H9 (cell line): ENCODE data around the gene CARD19. TPM values are rescaled to one million over a fixed set of nuclear protein-coding genes. Genes with fewer than 3 reads are reported as not detected.

Experiments
- DNase-seq: peaks from one replicate; pipeline ENCODE4 v3.0.0-alpha.2; 2017
- H2AFZ ChIP-seq: one replicate; pipeline ENCODE4 v1.6.1; 2013; ENCODE audit warnings: mild to moderate bottlenecking, low read length, control low read depth, moderate library complexity
- H2AK5ac ChIP-seq: 2 replicates; pipeline ENCODE4 v1.6.1; 2013; ENCODE audit warnings: low read length, control low read depth, mixed read lengths; ENCODE audit not compliant: insufficient read length
- H2BK120ac ChIP-seq: one replicate; pipeline ENCODE4 v1.6.1; 2013; ENCODE audit warnings: low read depth, mild to moderate bottlenecking, low read length, control low read depth, inconsistent platforms; ENCODE audit not compliant: poor library complexity, severe bottlenecking
- H2BK12ac ChIP-seq: 2 replicates; pipeline ENCODE4 v1.6.1; 2013; ENCODE audit warnings: low read length, control low read depth, mixed read lengths, low read depth; ENCODE audit not compliant: insufficient read length
- H2BK15ac ChIP-seq: 2 replicates; pipeline ENCODE4 v1.6.1; 2013; ENCODE audit warnings: low read depth, low read length, control low read depth
- H2BK20ac ChIP-seq: one replicate; pipeline ENCODE4 v1.6.1; 2013; ENCODE audit warnings: low read depth, mild to moderate bottlenecking, low read length, control low read depth, inconsistent platforms; ENCODE audit not compliant: poor library complexity, severe bottlenecking
- H2BK5ac ChIP-seq: 2 replicates; pipeline ENCODE4 v1.6.1; 2013; ENCODE audit warnings: low read length, control low read depth, mixed read lengths; ENCODE audit not compliant: insufficient read length
- H3K14ac ChIP-seq: 2 replicates; pipeline ENCODE4 v1.6.1; 2013; ENCODE audit warnings: low read length, control low read depth; ENCODE audit not compliant: insufficient read depth
- H3K18ac ChIP-seq: 2 replicates; pipeline ENCODE4 v1.6.1; 2013; ENCODE audit warnings: low read depth, mild to moderate bottlenecking, mixed read lengths, low read length, control low read depth; ENCODE audit not compliant: insufficient read length
- H3K23ac ChIP-seq: 2 replicates; pipeline ENCODE4 v1.6.1; 2013; ENCODE audit warnings: low read length, control low read depth, mixed read lengths, low read depth; ENCODE audit not compliant: insufficient read length
- H3K23me2 ChIP-seq: 2 replicates; pipeline ENCODE4 v1.6.1; 2013; ENCODE audit warnings: low read depth, mild to moderate bottlenecking, mixed read lengths, low read length, control low read depth; ENCODE audit not compliant: insufficient read length, poor library complexity, severe bottlenecking
- H3K27ac ChIP-seq: 2 replicates; pipeline ENCODE4 v1.5.1; 2013; ENCODE audit warnings: low read length, control low read depth, mixed read lengths, low read depth; ENCODE audit not compliant: insufficient read length
- H3K27me3 ChIP-seq: 2 replicates; pipeline ENCODE4 v1.6.1; 2013; ENCODE audit warnings: low read length, control low read depth, inconsistent platforms; ENCODE audit not compliant: insufficient read depth
- H3K4ac ChIP-seq: 2 replicates; pipeline ENCODE4 v1.6.1; 2013; ENCODE audit warnings: low read depth, mild to moderate bottlenecking, control low read depth, inconsistent platforms, low read length, moderate library complexity
- H3K4me1 ChIP-seq: 2 replicates; pipeline ENCODE4 v1.6.1; 2013; ENCODE audit warnings: low read length, control low read depth, inconsistent platforms; ENCODE audit not compliant: insufficient read depth
- H3K4me2 ChIP-seq: 2 replicates; pipeline ENCODE4 v1.6.1; 2013; ENCODE audit warnings: low read length, control low read depth, mixed read lengths; ENCODE audit not compliant: insufficient read length, insufficient read depth
- H3K56ac ChIP-seq: 2 replicates; pipeline ENCODE4 v1.6.1; 2013; ENCODE audit warnings: low read depth, mild to moderate bottlenecking, mixed read lengths, low read length, control low read depth; ENCODE audit not compliant: insufficient read length
- H3K79me1 ChIP-seq: 2 replicates; pipeline ENCODE4 v1.6.1; 2013; ENCODE audit warnings: low read depth, mild to moderate bottlenecking, moderate library complexity, low read length, control low read depth, inconsistent platforms; ENCODE audit not compliant: insufficient read depth, poor library complexity, severe bottlenecking
- H3K79me2 ChIP-seq: 2 replicates; pipeline ENCODE4 v1.6.1; 2013; ENCODE audit warnings: low read length, control low read depth, inconsistent platforms; ENCODE audit not compliant: insufficient read depth
- H3K9ac ChIP-seq: 2 replicates; pipeline ENCODE4 v1.6.1; 2013; ENCODE audit warnings: low read length, control low read depth, mixed read lengths; ENCODE audit not compliant: insufficient read length; ENCODE audit errors: extremely low read depth
- H3K9me3 ChIP-seq: one replicate; pipeline ENCODE4 v1.6.1; 2013; ENCODE audit warnings: low read depth, low read length, inconsistent platforms; ENCODE audit not compliant: control insufficient read depth
- H3T11ph ChIP-seq: one replicate; pipeline ENCODE4 v1.6.1; 2013; ENCODE audit warnings: mild to moderate bottlenecking, low read length, control low read depth, inconsistent platforms
- H4K20me1 ChIP-seq: one replicate; pipeline ENCODE4 v1.6.1; 2013; ENCODE audit not compliant: control insufficient read depth, insufficient read length, insufficient read depth
- H4K5ac ChIP-seq: 2 replicates; pipeline ENCODE4 v1.6.1; 2013; ENCODE audit warnings: low read depth, mild to moderate bottlenecking, mixed read lengths, low read length, control low read depth; ENCODE audit not compliant: insufficient read length
- H4K8ac ChIP-seq: replicated peaks from 2 replicates; pipeline ENCODE4 v1.6.1; 2013; ENCODE audit warnings: low read length, control low read depth, mixed read lengths, low read depth; ENCODE audit not compliant: insufficient read length
- H4K91ac ChIP-seq: 2 replicates; pipeline ENCODE4 v1.6.1; 2013; ENCODE audit warnings: low read depth, mild to moderate bottlenecking, moderate library complexity, mixed read lengths, low read length, control low read depth; ENCODE audit not compliant: insufficient read length
- H3K27ac Mint-ChIP-seq, 3 experiments: 2 replicates in 2 of 3; 3 replicates in 1 of 3; pipeline ENCODE4 v1.8.0; 2020 to 2021; ENCODE audit warnings: mixed read lengths in 3 of 3, mild to moderate bottlenecking in 1 of 3, moderate library complexity in 1 of 3
- H3K27me3 Mint-ChIP-seq: 2 replicates; pipeline ENCODE4 v1.8.0; 2021; ENCODE audit warnings: low read depth, mild to moderate bottlenecking, moderate library complexity, mixed read lengths
- H3K36me3 Mint-ChIP-seq, 3 experiments: 2 replicates in 2 of 3; 3 replicates in 1 of 3; pipeline ENCODE4 v1.8.0; 2020 to 2021; ENCODE audit warnings: low read depth in 3 of 3, mixed read lengths in 3 of 3; ENCODE audit not compliant: insufficient read depth in 1 of 3
- H3K4me1 Mint-ChIP-seq, 2 experiments: 2 replicates each; pipeline ENCODE4 v1.8.0; 2020; ENCODE audit warnings: mixed read lengths in 2 of 2
- H3K4me3 Mint-ChIP-seq, 2 experiments: 2 replicates in 1 of 2; 3 replicates in 1 of 2; pipeline ENCODE4 v1.8.0; 2020 to 2021; ENCODE audit warnings: mild to moderate bottlenecking in 2 of 2, mixed read lengths in 2 of 2, moderate library complexity in 1 of 2
- H3K9me3 Mint-ChIP-seq, 2 experiments: 2 replicates in 1 of 2; 3 replicates in 1 of 2; pipeline ENCODE4 v1.8.0; 2020; ENCODE audit warnings: mild to moderate bottlenecking in 2 of 2, mixed read lengths in 2 of 2, moderate library complexity in 1 of 2
- CTCF ChIP-seq: fragments of 200-600 bp; sonication (generic); conservative IDR thresholded peaks from 3 replicates; pipeline ENCODE4 v1.8.0; 2021; ENCODE audit warnings: antibody characterized with exemption, mild to moderate bottlenecking
- WGBS: extraction: QIAGEN DNeasy Blood & Tissue Kit; methylation state at CpG from one replicate; pipeline ENCODE4 v1.1.7; 2013; ENCODE audit warnings: missing lambda C conversion rate, low lambda C conversion rate, mixed read lengths; ENCODE audit not compliant: insufficient read length; ENCODE audit errors: extremely low coverage; 5-methylcytosine and 5-hydroxymethylcytosine counted together
- total RNA-seq: library from RNA; stranded (reverse); gene quantifications from 2 replicates; pipeline ENCODE4 v1.2.1, GENCODE V29; 2021

The CARD19 gene
- total RNA-seq, 1 experiment from 2014 or later = 21.4 TPM

GRCh38 chr9:93093127-93093876, 2.7 kb upstream of the CARD19 start:
- no peak overlapping the region for H3K4me3 Mint-ChIP-seq
- DNase-seq = no peak
- no peaks in the 10 kb centered on the region for H3K79me1 ChIP-seq
- no peak overlapping the region for H4K5ac ChIP-seq
- H3K23ac ChIP-seq = no peak overlapping the region
- H4K8ac ChIP-seq = no peak overlapping the region
- H3K4ac ChIP-seq = no peak overlapping the region
- H3K9me3 Mint-ChIP-seq = no peaks in the 10 kb centered on the region; a peak in 1 of 5 replicates
- H3K27ac ChIP-seq = no peak overlapping the region
- no peak overlapping the region for H3K18ac ChIP-seq
- no peaks in the 10 kb centered on the region for H3K9me3 ChIP-seq
- H3K36me3 Mint-ChIP-seq = peaks cover 0 to 4% (median 2%) of the 10 kb centered on the region in 3 experiments; a peak in 1 of 7 replicates
- no peak overlapping the region for H3T11ph ChIP-seq
- no peak overlapping the region; a peak in 1 of 7 replicates for H3K27ac Mint-ChIP-seq
- WGBS = no CpG with 5 or more reads among the region's 11 CpGs
- H2AK5ac ChIP-seq = no peak overlapping the region
- H3K56ac ChIP-seq = no peak overlapping the region
- no peak for TF ChIP-seq CTCF
- H2BK20ac ChIP-seq = no peak overlapping the region
- H4K91ac ChIP-seq = no peak overlapping the region
- H3K9ac ChIP-seq = no peak overlapping the region
- H3K79me2 ChIP-seq = no peaks in the 10 kb centered on the region
- no peaks in the 10 kb centered on the region for H3K27me3 ChIP-seq
- H2BK12ac ChIP-seq = no peak overlapping the region
- peaks cover 2% of the 10 kb centered on the region for H3K27me3 Mint-ChIP-seq
- peaks cover 18 to 19% of the 10 kb centered on the region in 2 experiments for H3K4me1 Mint-ChIP-seq
- no peak overlapping the region for H2AFZ ChIP-seq
- peaks cover 3% of the 10 kb centered on the region for H4K20me1 ChIP-seq
- peaks cover 9% of the 10 kb centered on the region for H3K23me2 ChIP-seq
- H3K4me2 ChIP-seq = no peak overlapping the region
- H2BK5ac ChIP-seq = no peak overlapping the region
- no peak overlapping the region for H2BK120ac ChIP-seq
- no peak overlapping the region for H2BK15ac ChIP-seq
- H3K14ac ChIP-seq = no peak overlapping the region
- no peaks in the 10 kb centered on the region; the same call in 1 of the 2 replicates for H3K4me1 ChIP-seq
